Ovary (tissue), 3 donors: ENCODE results near the gene CHERP.

Experiments
- CTCF ChIP-seq, 3 donors: fragments of 450-650 bp in 2 of 3; fragments of 200-600 bp in 1 of 3; IDR thresholded peaks; one replicate each; pipeline versions ENCODE4 v1.5.1 to v1.8.0; 2016 to 2022; ENCODE audit warnings: antibody characterized with exemption in 3 of 3, mild to moderate bottlenecking in 1 of 3
- EP300 ChIP-seq: sonication (generic); formaldehyde crosslinking; IDR thresholded peaks from one replicate; pipeline ENCODE4 v1.6.1; 2017; ENCODE audit warnings: antibody characterized with exemption
- POLR2A ChIP-seq: fragments of 450-650 bp; IDR thresholded peaks from one replicate; pipeline ENCODE4 v1.6.1; 2017; ENCODE audit warnings: antibody characterized with exemption, mild to moderate bottlenecking, moderate library complexity
- donor health status: DM: no; HTN: no; CAD: no.

GRCh38 chr19:16548956-16549355 is 6.7 kb upstream of the CHERP start:
- TF ChIP-seq CTCF (IDR thresholded peaks at IDR 0.05) (no peak), POLR2A (no peak), EP300 (no peak)
